Liver (tissue), 3 donors: ENCODE data around the gene PTPRQ.

Source experiments
- ATF3 ChIP-seq: IDR thresholded peaks from 2 replicates; pipeline ENCODE4 v1.6.1; 2016; ENCODE audit warnings: antibody characterized with exemption
- CTCF ChIP-seq: fragments of 150-350 bp; IDR thresholded peaks from 2 replicates; pipeline ENCODE4 v1.5.1; 2017; ENCODE audit warnings: improper control_type of control experiment, low read depth, low read length; ENCODE audit not compliant: missing input control
- JUND ChIP-seq, 2 donors: IDR thresholded peaks; 2 replicates each; pipeline ENCODE4 v1.6.1; 2016; ENCODE audit warnings: antibody characterized with exemption in 2 of 2
- REST ChIP-seq: IDR thresholded peaks from 2 replicates; pipeline ENCODE4 v1.6.1; 2016; ENCODE audit warnings: antibody characterized with exemption, mild to moderate bottlenecking
- SP1 ChIP-seq: IDR thresholded peaks from 2 replicates; pipeline ENCODE4 v1.6.1; 2018; ENCODE audit warnings: antibody characterized with exemption, mild to moderate bottlenecking
- TAF1 ChIP-seq: conservative IDR thresholded peaks from 2 replicates; pipeline ENCODE4 v1.6.1; 2016; ENCODE audit warnings: antibody characterized with exemption, mild to moderate bottlenecking
- YY1 ChIP-seq: IDR thresholded peaks from 2 replicates; pipeline ENCODE4 v1.6.1; 2016; ENCODE audit warnings: antibody characterized with exemption, mild to moderate bottlenecking
- ZBTB33 ChIP-seq: IDR thresholded peaks from 2 replicates; pipeline ENCODE4 v1.6.1; 2016; ENCODE audit warnings: antibody characterized with exemption
- donor health status: healthy.
- donor health status: healthy.

GRCh38 chr12:80712866-80713265 is 268.8 kb downstream of the PTPRQ start:
- TF ChIP-seq CTCF (no peak), ATF3 (no peak), ZBTB33 (no peak), SP1 (no peak), TAF1 (no peak), REST (no peak), YY1 (no peak), JUND (IDR thresholded peaks at IDR 0.05) (no peak)
